Heart left ventricle (tissue), 16 donors: Measurements from ENCODE around the gene MKNK1. TPM values are rescaled to one million over a fixed set of nuclear protein-coding genes. Genes with fewer than 3 reads are reported as not detected.
A peak's percentile ranks its signal among the peaks of the same experiment; 100 is the strongest.

Experiments used
- ATAC-seq, 4 donors: fragments of 200-7000 bp; cut with Tn5 transposase; one replicate each; pipeline ENCODE4 v1.9.1; 2020 to 2022; ENCODE audit warnings: moderate library complexity in 4 of 4, mild to moderate bottlenecking in 3 of 4, moderate number of reproducible peaks in 1 of 4
- DNase-seq, 5 donors: peaks; one replicate each; pipeline ENCODE4 v3.0.0-alpha.2; 2020
- H3K27ac ChIP-seq, 12 donors: fragments of 200-600 bp; sonication (generic) in 4 of 12; one replicate each; pipeline versions ENCODE4 v1.5.0 to v1.8.0; 2016 to 2022; ENCODE audit warnings: mild to moderate bottlenecking in 2 of 12
- H3K27me3 ChIP-seq, 9 donors: fragments of 200-600 bp; sonication (generic) in 2 of 9; one replicate each; pipeline versions ENCODE4 v1.5.1 to v1.8.0; 2016 to 2022; ENCODE audit warnings: mild to moderate bottlenecking in 3 of 9
- H3K36me3 ChIP-seq, 9 donors: fragments of 200-600 bp; sonication (generic) in 2 of 9; one replicate each; pipeline versions ENCODE4 v1.5.0 to v1.8.0; 2018 to 2022; ENCODE audit warnings: mild to moderate bottlenecking in 2 of 9
- H3K4me1 ChIP-seq, 12 donors: fragments of 200-600 bp; sonication (generic) in 4 of 12; one replicate each; pipeline versions ENCODE4 v1.5.0 to v1.8.0; 2016 to 2022; ENCODE audit warnings: mild to moderate bottlenecking in 3 of 12
- H3K4me3 ChIP-seq, 12 donors: fragments of 200-600 bp; sonication (generic) in 4 of 12; one replicate each; pipeline versions ENCODE4 v1.5.0 to v1.8.0; 2017 to 2022; ENCODE audit warnings: mild to moderate bottlenecking in 9 of 12, moderate library complexity in 4 of 12
- H3K9me3 ChIP-seq, 12 donors: fragments of 200-600 bp; sonication (generic) in 4 of 12; one replicate each; pipeline versions ENCODE4 v1.5.0 to v1.8.0; 2016 to 2022; ENCODE audit warnings: mild to moderate bottlenecking in 1 of 12
- POLR2A ChIP-seq, 2 donors: fragments of 450-650 bp; IDR thresholded peaks; one replicate each; pipeline ENCODE4 v1.6.1; 2017; ENCODE audit warnings: antibody characterized with exemption in 2 of 2, mild to moderate bottlenecking in 2 of 2, moderate library complexity in 2 of 2
- WGBS, 4 donors: extraction: QIAGEN DNeasy Blood & Tissue Kit in 2 of 4; methylation state at CpG; one replicate each; pipeline versions ENCODE4 v1.1.5 to v1.1.7; 2013 to 2018; 5-methylcytosine and 5-hydroxymethylcytosine counted together
- intact Hi-C, 10 donors: fragments of 100-400 bp; cut with DNase I; formaldehyde crosslinking; loops; one replicate each; pipeline versions ENCODE4 v1.11.1 to v1.14.2; 2022
- polyA plus RNA-seq, 2 donors: library from polyadenylated mRNA; stranded (reverse); fragments of 200-250 nt; gene quantifications; one replicate each; pipeline ENCODE4 v1.2.3, GENCODE V29; 2013
- total RNA-seq, 9 donors: library from RNA; depleted of rRNA in 2 of 9; stranded (reverse); fragments of >200 nt in 2 of 9; fragmentation: NEBNext Ultra II Directional in 3 of 9; extraction: Animal tissue kit (Norgen Biotek cat#: 25700) in 3 of 9; gene quantifications; one replicate each; pipeline versions ENCODE4 v1.1.0 to v1.2.4, GENCODE V29; 2016 to 2023
- TF ChIP-seq, protein P1 (sequence below), 12 donors: fragments of 200-600 bp; sonication (generic) in 4 of 12; IDR thresholded peaks; one replicate each; pipeline versions ENCODE4 v1.5.0 to v1.8.0; 2018 to 2022; ENCODE audit warnings: antibody characterized with exemption in 12 of 12, mild to moderate bottlenecking in 5 of 12
- donor health status: ischemic (EF 13 %, LVEDD 7.1; RV severe dilation, severe dysfunction).
- donor health status: healthy with polysubstance abuse.
- donor health status: DM: no; HTN: yes; CAD: no.
- donor health status: DM: no; HTN: no; CAD: no.
- donor health status: ischemic (EF 25% LVEDD 6.9; RV normal size, moderate dysfunction).
- donor health status: ischemic (EF 25% LVEDD 5.7; RV mildly dilated, moderate dysfunction).
- donor health status: healthy.
- donor health status: DM: yes; HTN: yes; CAD: no.
- donor health status: ischemic (EF 35%, LVEDD 5.7; RV mildly dilated, moderate dysfunction).
- donor health status: nonischemic (EF 11% LVEDD 7.7; RV severe dilation, severe dysfunction).
- donor health status: DM: yes; HTN: yes; CAD: no.
- donor health status: PGD.
- donor health status: ischemic (EF 29% LVEDD 5.4; RV normal size, mild dysfunction).
- donor health status: nonischemic (EF 23%, LVEDD 6.1; RV moderate dilation, normal function).

Gene MKNK1
- total and polyA plus RNA-seq, 11 donors = 23.1 to 77.6 (median 35.3) TPM

DNA sequence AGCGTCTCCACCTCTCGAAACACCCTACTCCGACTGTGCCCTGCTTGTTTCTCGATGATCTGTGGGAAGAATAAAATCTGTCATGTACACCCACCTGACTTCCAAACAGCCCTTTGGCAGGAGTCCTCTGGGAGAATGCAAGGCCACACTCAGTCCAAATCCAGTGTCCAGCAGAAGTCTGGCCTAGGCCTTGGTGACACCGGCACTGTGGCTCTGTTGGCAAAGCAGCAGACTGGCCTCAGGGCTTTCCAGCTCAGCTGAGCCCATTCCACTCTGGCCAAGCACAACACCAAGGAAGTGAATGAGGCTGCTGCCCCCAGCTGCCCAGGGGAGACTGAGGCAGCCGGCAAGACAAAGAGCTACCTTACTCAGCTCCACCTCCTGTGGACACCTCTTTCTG is 27.5 kb downstream of the MKNK1 start:
- Histone ChIP-seq H3K27ac (peak overlapping the region in 2 of 12 donors; percentile 5 to 36), H3K4me3 (no peak overlapping the region), H3K9me3 (no peaks in the 10 kb centered on the region), H3K27me3 (no peaks in the 10 kb centered on the region), H3K4me1 (peaks cover 0 to 23% (median 15%) of the 10 kb centered on the region in 12 donors), H3K36me3 (peaks cover 0 to 96% (median 75%) of the 10 kb centered on the region in 9 donors)
- DNase-seq (no peak), ATAC-seq (no peak)
- intact Hi-C loops = no loop called here
- TF ChIP-seq POLR2A (IDR thresholded peaks at IDR 0.05) = no peak
- TF ChIP-seq, protein P1, sequence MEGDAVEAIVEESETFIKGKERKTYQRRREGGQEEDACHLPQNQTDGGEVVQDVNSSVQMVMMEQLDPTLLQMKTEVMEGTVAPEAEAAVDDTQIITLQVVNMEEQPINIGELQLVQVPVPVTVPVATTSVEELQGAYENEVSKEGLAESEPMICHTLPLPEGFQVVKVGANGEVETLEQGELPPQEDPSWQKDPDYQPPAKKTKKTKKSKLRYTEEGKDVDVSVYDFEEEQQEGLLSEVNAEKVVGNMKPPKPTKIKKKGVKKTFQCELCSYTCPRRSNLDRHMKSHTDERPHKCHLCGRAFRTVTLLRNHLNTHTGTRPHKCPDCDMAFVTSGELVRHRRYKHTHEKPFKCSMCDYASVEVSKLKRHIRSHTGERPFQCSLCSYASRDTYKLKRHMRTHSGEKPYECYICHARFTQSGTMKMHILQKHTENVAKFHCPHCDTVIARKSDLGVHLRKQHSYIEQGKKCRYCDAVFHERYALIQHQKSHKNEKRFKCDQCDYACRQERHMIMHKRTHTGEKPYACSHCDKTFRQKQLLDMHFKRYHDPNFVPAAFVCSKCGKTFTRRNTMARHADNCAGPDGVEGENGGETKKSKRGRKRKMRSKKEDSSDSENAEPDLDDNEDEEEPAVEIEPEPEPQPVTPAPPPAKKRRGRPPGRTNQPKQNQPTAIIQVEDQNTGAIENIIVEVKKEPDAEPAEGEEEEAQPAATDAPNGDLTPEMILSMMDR (IDR thresholded peaks at IDR 0.05) = no peak
- 80 to 91% (median 86%) methylated on average over 5 to 6 of the region's 6 CpGs for WGBS, 4 donors

DNA sequence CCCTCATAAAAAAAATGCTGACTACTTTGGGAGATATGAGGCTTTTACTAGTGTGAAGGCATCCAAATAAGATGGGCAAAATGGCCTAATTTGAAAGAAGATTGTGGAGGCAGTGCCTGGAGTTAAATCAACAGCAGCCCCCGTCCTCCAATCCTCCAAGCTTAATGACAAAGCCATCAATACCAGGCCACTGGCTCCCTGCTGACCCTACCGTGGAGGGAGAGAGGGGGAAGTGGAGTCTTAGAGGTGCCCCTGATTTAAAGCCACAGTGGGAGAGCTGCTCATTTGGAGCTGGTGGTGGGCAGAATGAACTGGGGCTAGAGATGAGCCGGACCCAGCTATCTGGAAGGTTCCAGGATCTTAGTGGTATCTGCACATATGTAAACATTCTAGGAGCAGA is 28.3 kb downstream of the MKNK1 start:
- no peak for DNase-seq
- no peak for ATAC-seq
- no peaks in the 10 kb centered on the region for H3K9me3 ChIP-seq
- peak overlapping the region in 1 of 12 donors; percentile 5 for H3K27ac ChIP-seq
- no peak for TF ChIP-seq POLR2A (IDR thresholded peaks at IDR 0.05)
- TF ChIP-seq, protein P1 (IDR thresholded peaks at IDR 0.05) = no peak
- H3K36me3 ChIP-seq = peaks cover 0 to 97% (median 73%) of the 10 kb centered on the region in 9 donors
- 86 to 91% (median 88%) methylated on average over 3 of the region's 3 CpGs for WGBS, 4 donors
- intact Hi-C loops = no loop called here
- H3K4me1 ChIP-seq = peaks cover 0 to 22% (median 15%) of the 10 kb centered on the region in 12 donors
- H3K27me3 ChIP-seq = no peaks in the 10 kb centered on the region
- H3K4me3 ChIP-seq = no peak overlapping the region

DNA sequence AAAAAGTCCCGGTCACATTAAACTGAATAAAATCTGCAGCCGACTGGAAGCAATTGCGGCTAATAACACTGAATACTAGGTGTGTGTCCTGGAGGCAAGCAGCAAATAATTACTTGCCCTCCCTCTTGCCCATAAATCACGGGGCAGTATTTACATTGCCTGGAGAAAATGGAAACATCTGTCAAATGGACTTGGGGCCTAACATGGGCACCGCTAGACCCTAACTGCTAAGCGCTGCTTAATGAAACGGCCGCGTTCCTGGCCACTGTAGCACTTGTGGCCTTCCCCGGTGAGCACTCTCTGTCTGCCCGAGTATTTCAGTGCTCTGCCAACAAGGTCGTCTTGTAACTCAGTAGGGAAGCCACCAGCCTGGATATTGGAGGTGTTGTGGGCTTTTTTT is 28.8 kb downstream of the MKNK1 start:
- no peak for TF ChIP-seq POLR2A (IDR thresholded peaks at IDR 0.05)
- TF ChIP-seq, protein P1 (IDR thresholded peaks at IDR 0.05) = no peak
- H3K27me3 ChIP-seq = no peaks in the 10 kb centered on the region
- WGBS, 4 donors = 83 to 90% (median 87%) methylated on average over 12 of the region's 12 CpGs
- DNase-seq (no peak), ATAC-seq (no peak)
- H3K27ac ChIP-seq = no peak overlapping the region
- no peak overlapping the region for H3K4me3 ChIP-seq
- H3K4me1 ChIP-seq = peaks cover 0 to 22% (median 12%) of the 10 kb centered on the region in 12 donors
- H3K9me3 ChIP-seq = no peaks in the 10 kb centered on the region
- intact Hi-C loops = no loop called here
- peaks cover 0 to 97% (median 73%) of the 10 kb centered on the region in 9 donors for H3K36me3 ChIP-seq

DNA sequence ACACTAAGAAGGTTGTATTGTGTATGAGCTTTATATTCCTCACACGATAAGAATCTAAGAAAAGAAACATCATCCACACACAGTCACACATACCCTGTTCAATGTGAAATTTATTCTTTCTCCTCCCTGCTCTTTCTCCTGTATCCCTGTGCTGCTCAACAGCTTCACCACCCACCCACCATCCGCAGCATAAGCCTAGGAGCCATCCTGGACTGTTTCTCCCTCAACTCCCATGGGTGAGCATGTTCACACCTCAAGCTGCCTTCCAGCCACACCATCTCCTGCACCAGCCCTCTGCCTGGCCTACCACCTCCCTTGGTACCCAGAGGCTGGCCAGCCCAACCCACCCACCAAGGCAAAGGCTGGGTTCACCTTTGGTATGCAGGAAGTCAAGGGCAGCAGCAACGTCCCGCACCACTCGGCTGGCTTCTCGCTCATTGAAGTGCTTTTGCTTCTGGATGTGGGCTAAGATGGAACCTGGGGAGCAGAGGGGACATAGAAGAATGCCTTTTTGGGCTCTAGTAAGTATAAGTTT is 32.3 kb downstream of the MKNK1 start:
- TF ChIP-seq, protein P1 (IDR thresholded peaks at IDR 0.05) = no peak
- TF ChIP-seq POLR2A (IDR thresholded peaks at IDR 0.05) = no peak
- 92 to 97% (median 94%) methylated on average over 6 of the region's 6 CpGs for WGBS, 4 donors
- Histone ChIP-seq H3K36me3 (peaks cover 0 to 97% (median 63%) of the 10 kb centered on the region in 9 donors), H3K4me3 (no peak overlapping the region), H3K4me1 (peaks cover 0 to 22% (median 11%) of the 10 kb centered on the region in 12 donors), H3K9me3 (no peaks in the 10 kb centered on the region), H3K27me3 (no peaks in the 10 kb centered on the region), H3K27ac (peak overlapping the region in 1 of 12 donors; percentile 51)
- intact Hi-C loops = no loop called here
- ATAC-seq (no peak), DNase-seq (no peak)
